Measurements from ENCODE around the gene VAV1. TPM values are rescaled to one million over a fixed set of nuclear protein-coding genes. Genes with fewer than 3 reads are reported as not detected.

VAV1 gene
- total and polyA plus RNA-seq, 2 experiments from 2014 or later: 0.82 to 1.8 TPM

GRCh38 chr19:6736917-6737283 is 35.6 kb upstream of the VAV1 start (continued):
- no peak for TF ChIP-seq ZNF462 (CRISPR knock-in tag; IDR thresholded peaks at IDR 0.05)
- no peak for TF ChIP-seq STAT1 (IDR thresholded peaks at IDR 0.05; ENCODE audit: unreplicated experiment)
- TF ChIP-seq EZH2phosphoT487 (IDR thresholded peaks at IDR 0.05; ENCODE audit: unreplicated experiment): no peak

GRCh38 chr19:6737284-6737872 is 35.1 kb upstream of the VAV1 start, which contains the start of gene GPR108:
GPR108 (minus strand) TSS chr19:6737580; CDS start chr19:6737576, 4 bp downstream.
- Histone ChIP-seq H3K27ac (ENCODE audit: low read depth) (peak within 1 kb of the TSS; percentile 95), H2AFZ (peak within 1 kb of the TSS; percentile 89)

More at GRCh38 chr19:6737284-6737872, 35.1 kb upstream of the VAV1 start, which contains the start of gene GPR108:
- DNase-seq (ENCODE audit: low spot score) (peak; percentile 100), ATAC-seq (peak; percentile 55)
- Histone ChIP-seq H3K4me2 (peak within 1 kb of the TSS; percentile 95), H4K20me1 (replicated peaks; ENCODE audit: insufficient read depth) (peaks cover 10% of the 10 kb centered on the region; the same call in 1 of the 2 replicates), H3K79me2 (replicated peaks; ENCODE audit: insufficient read depth) (peaks cover 29% of the 10 kb centered on the region), H3K36me3 (ENCODE audit: insufficient read depth) (no peaks in the 10 kb centered on the region), H3K4me3 (peak within 1 kb of the TSS; percentile 94), H3K4me1 (ENCODE audit: insufficient read depth) (peaks cover 36% of the 10 kb centered on the region), H3K9me2 (ENCODE audit: insufficient read depth) (no peaks in the 10 kb centered on the region), H3K27me3 (ENCODE audit: insufficient read depth) (no peaks in the 10 kb centered on the region), H3F3A (replicated peaks; ENCODE audit: low read depth) (0 out of 2 replicates have a peak, but pooled peaks cover 11% of the 10 kb centered on the region)
- H3K9me3 Mint-ChIP-seq: no peaks in the 10 kb centered on the region; the same call in 2 of the 3 replicates
- TF ChIP-seq STAT1 (IDR thresholded peaks at IDR 0.05; ENCODE audit: unreplicated experiment) (no peak), CREB1 (CRISPR knock-in tag; IDR thresholded peaks at IDR 0.05; ENCODE audit: low read depth) (peak; percentile 97), POLR2AphosphoS5 (IDR thresholded peaks at IDR 0.05; ENCODE audit: low read depth) (peak; percentile 11; the same call in 1 of the 2 replicates)
- peak within 1 kb of the TSS; percentile 95 for H3K4me3 Mint-ChIP-seq
- peak within 1 kb of the TSS; percentile 98 for H3K27ac Mint-ChIP-seq
- peaks cover 15% of the 10 kb centered on the region for H3K27me3 Mint-ChIP-seq (ENCODE audit: insufficient read depth, low read depth, poor library complexity)
- H3K4me1 Mint-ChIP-seq: peaks cover 38% of the 10 kb centered on the region
- H3K36me3 Mint-ChIP-seq (ENCODE audit: low read depth): peaks cover 11% of the 10 kb centered on the region

Data from GM23338 (cell line).